Measurements from ENCODE around the gene LALBA.

DNA sequence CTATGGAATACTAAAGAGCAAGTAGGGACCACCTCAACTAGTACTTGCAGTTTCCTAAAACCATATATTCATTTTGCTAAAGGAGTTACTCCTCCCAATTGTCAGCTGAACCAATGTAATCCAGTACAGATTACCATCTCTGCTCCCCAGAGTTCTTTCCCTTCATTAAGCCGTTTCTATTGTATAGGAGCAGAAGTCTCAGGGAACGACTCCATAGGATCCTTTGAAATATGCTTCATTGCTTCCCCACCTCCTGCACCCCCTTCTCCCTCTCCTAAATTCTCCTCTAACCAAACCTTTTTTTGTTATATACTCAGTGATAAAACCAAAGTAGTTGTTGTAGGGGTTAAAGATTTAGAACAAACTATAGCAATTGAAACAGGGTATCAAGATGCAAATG lies 30.7 kb upstream of the LALBA start:
- TF ChIP-seq, protein P1, sequence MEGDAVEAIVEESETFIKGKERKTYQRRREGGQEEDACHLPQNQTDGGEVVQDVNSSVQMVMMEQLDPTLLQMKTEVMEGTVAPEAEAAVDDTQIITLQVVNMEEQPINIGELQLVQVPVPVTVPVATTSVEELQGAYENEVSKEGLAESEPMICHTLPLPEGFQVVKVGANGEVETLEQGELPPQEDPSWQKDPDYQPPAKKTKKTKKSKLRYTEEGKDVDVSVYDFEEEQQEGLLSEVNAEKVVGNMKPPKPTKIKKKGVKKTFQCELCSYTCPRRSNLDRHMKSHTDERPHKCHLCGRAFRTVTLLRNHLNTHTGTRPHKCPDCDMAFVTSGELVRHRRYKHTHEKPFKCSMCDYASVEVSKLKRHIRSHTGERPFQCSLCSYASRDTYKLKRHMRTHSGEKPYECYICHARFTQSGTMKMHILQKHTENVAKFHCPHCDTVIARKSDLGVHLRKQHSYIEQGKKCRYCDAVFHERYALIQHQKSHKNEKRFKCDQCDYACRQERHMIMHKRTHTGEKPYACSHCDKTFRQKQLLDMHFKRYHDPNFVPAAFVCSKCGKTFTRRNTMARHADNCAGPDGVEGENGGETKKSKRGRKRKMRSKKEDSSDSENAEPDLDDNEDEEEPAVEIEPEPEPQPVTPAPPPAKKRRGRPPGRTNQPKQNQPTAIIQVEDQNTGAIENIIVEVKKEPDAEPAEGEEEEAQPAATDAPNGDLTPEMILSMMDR (IDR thresholded peaks at IDR 0.05): no peak
- no peak for TF ChIP-seq POLR2A (IDR thresholded peaks at IDR 0.05)
